ENCODE results near the gene SORCS1.

Gene SORCS1

GRCh38 chr10:106832846-106833245, 331.7 kb downstream of the SORCS1 start:
- no peak overlapping the region for H3K27ac ChIP-seq
- TF ChIP-seq ZFX (IDR thresholded peaks at IDR 0.05; ENCODE audit: borderline replicate concordance), result no peak
- TF ChIP-seq, protein P1, sequence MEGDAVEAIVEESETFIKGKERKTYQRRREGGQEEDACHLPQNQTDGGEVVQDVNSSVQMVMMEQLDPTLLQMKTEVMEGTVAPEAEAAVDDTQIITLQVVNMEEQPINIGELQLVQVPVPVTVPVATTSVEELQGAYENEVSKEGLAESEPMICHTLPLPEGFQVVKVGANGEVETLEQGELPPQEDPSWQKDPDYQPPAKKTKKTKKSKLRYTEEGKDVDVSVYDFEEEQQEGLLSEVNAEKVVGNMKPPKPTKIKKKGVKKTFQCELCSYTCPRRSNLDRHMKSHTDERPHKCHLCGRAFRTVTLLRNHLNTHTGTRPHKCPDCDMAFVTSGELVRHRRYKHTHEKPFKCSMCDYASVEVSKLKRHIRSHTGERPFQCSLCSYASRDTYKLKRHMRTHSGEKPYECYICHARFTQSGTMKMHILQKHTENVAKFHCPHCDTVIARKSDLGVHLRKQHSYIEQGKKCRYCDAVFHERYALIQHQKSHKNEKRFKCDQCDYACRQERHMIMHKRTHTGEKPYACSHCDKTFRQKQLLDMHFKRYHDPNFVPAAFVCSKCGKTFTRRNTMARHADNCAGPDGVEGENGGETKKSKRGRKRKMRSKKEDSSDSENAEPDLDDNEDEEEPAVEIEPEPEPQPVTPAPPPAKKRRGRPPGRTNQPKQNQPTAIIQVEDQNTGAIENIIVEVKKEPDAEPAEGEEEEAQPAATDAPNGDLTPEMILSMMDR (IDR thresholded peaks at IDR 0.05), result no peak

GRCh38 chr10:106830471-106830870, 334.0 kb downstream of the SORCS1 start:
- TF ChIP-seq, protein P1 (IDR thresholded peaks at IDR 0.05), result no peak
- TF ChIP-seq ZFX (IDR thresholded peaks at IDR 0.05; ENCODE audit: borderline replicate concordance), result no peak
- H3K27ac ChIP-seq, result no peak overlapping the region

GRCh38 chr10:106830006-106830405, 334.5 kb downstream of the SORCS1 start:
- H3K27ac ChIP-seq, result no peak overlapping the region
- TF ChIP-seq, protein P1 (IDR thresholded peaks at IDR 0.05), result no peak
- no peak for TF ChIP-seq ZFX (IDR thresholded peaks at IDR 0.05; ENCODE audit: borderline replicate concordance)

DNA sequence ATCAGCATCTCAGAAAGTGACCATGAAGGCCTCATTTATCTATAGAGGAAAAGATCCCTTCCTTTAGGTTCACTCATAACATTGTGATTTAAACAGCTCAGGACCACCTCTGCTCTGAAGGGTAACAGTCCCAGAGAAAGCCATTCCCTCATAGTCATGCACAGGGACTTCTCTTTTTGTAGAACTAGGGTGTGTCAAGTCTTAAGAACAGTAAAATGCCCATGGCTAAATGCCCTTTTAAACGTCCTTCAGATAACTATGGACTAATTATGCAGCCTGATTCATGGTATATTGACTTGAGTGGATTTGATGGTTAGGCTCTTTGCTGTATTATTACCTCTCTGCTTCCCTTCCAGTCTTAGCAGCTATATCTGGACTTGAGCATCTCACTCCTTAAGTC, 337.8 kb downstream of the SORCS1 start:
- no peak overlapping the region for H3K27ac ChIP-seq
- no peak for TF ChIP-seq ZFX (IDR thresholded peaks at IDR 0.05; ENCODE audit: borderline replicate concordance)
- TF ChIP-seq, protein P1 (IDR thresholded peaks at IDR 0.05), result no peak

- H3K27ac ChIP-seq, result no peak overlapping the region
- TF ChIP-seq, protein P1 (IDR thresholded peaks at IDR 0.05), result no peak
- TF ChIP-seq ZFX (IDR thresholded peaks at IDR 0.05; ENCODE audit: borderline replicate concordance), result no peak
Measured at GRCh38 chr10:106825576-106826364, 338.7 kb downstream of the SORCS1 start.

GRCh38 chr10:106820579-106820978, 343.9 kb downstream of the SORCS1 start:
- TF ChIP-seq ZFX (IDR thresholded peaks at IDR 0.05; ENCODE audit: borderline replicate concordance), result no peak
- TF ChIP-seq, protein P1 (IDR thresholded peaks at IDR 0.05), result no peak
- H3K27ac ChIP-seq, result no peak overlapping the region

- TF ChIP-seq, protein P1 (IDR thresholded peaks at IDR 0.05), result no peak
- no peak for TF ChIP-seq ZFX (IDR thresholded peaks at IDR 0.05; ENCODE audit: borderline replicate concordance)
- H3K27ac ChIP-seq, result no peak overlapping the region
Measured at GRCh38 chr10:106819490-106819889, 345.0 kb downstream of the SORCS1 start.
